Lung (tissue), 12 donors: ENCODE measurements around the gene B3GNT9. TPM values are rescaled to one million over a fixed set of nuclear protein-coding genes. Genes with fewer than 3 reads are reported as not detected.

ENCODE experiments used
- ATAC-seq: fragments of 200-7000 bp; cut with Tn5 transposase; one replicate; pipeline ENCODE4 v1.9.1; 2020; ENCODE audit warnings: moderate number of reproducible peaks; ENCODE audit not compliant: insufficient read depth, low FRiP score
- DNase-seq, 3 donors: peaks; one replicate each; pipeline ENCODE4 v3.0.0-alpha.2; 2013 to 2017
- H3K27ac ChIP-seq, 2 donors: one replicate each; pipeline ENCODE4 v1.5.1; 2013; ENCODE audit warnings: mild to moderate bottlenecking in 2 of 2, moderate library complexity in 2 of 2, control low read depth in 1 of 2, inconsistent platforms in 1 of 2, low read depth in 1 of 2, low read length in 1 of 2
- H3K27me3 ChIP-seq, 3 donors: one replicate each; pipeline ENCODE4 v1.5.1; 2013; ENCODE audit warnings: low read length in 2 of 3; ENCODE audit not compliant: control insufficient read depth in 3 of 3, insufficient read depth in 3 of 3
- H3K36me3 ChIP-seq, 4 donors: one replicate each; pipeline ENCODE4 v1.5.1; 2013; ENCODE audit warnings: low read length in 4 of 4, mild to moderate bottlenecking in 1 of 4, moderate library complexity in 1 of 4; ENCODE audit not compliant: control insufficient read depth in 4 of 4, insufficient read depth in 4 of 4
- H3K4me1 ChIP-seq, 5 donors: one replicate each; pipeline ENCODE4 v1.5.1; 2013; ENCODE audit warnings: low read length in 5 of 5, mild to moderate bottlenecking in 2 of 5, moderate library complexity in 1 of 5; ENCODE audit not compliant: control insufficient read depth in 5 of 5, insufficient read depth in 5 of 5
- H3K4me3 ChIP-seq: one replicate; pipeline ENCODE4 v1.5.1; 2013; ENCODE audit warnings: mild to moderate bottlenecking, control low read depth, moderate library complexity
- H3K9ac ChIP-seq, 2 donors: one replicate each; pipeline ENCODE4 v1.5.1; 2013; ENCODE audit warnings: low read length in 2 of 2, control low read depth in 1 of 2; ENCODE audit not compliant: insufficient read depth in 1 of 2
- H3K9me3 ChIP-seq, 4 donors: one replicate each; pipeline ENCODE4 v1.5.1; 2013; ENCODE audit warnings: low read length in 3 of 4, mild to moderate bottlenecking in 1 of 4, moderate library complexity in 1 of 4; ENCODE audit not compliant: control insufficient read depth in 4 of 4, insufficient read depth in 3 of 4
- WGBS, 2 donors: extraction: QIAGEN DNeasy Blood & Tissue Kit; methylation state at CpG; one replicate each; pipeline ENCODE4 v1.1.7; 2013; 5-methylcytosine and 5-hydroxymethylcytosine counted together
- polyA plus RNA-seq, 2 donors: library from polyadenylated mRNA; stranded (reverse); fragments of 200-250 nt; gene quantifications; one replicate each; pipeline ENCODE4 v1.2.1, GENCODE V29; 2013
- total RNA-seq, 2 donors: library from RNA; depleted of rRNA in 1 of 2; stranded (reverse); fragments of >200 nt in 1 of 2; gene quantifications; one replicate each; pipeline ENCODE4 v1.2.1, GENCODE V29; 2014 to 2021
- TF ChIP-seq, protein P1 (sequence below): IDR thresholded peaks from 2 replicates; pipeline ENCODE4 v1.5.1; 2012; ENCODE audit warnings: mild to moderate bottlenecking; ENCODE audit errors: control extremely low read depth, extremely low read depth
- donor health status: control.
- donor health status: control.
- donor health status: Bipolar disorder and iron deficiency.
- donor health status: healthy.
- donor health status: DM: yes; HTN: yes; CAD: no.

B3GNT9 gene
- total and polyA plus RNA-seq, 4 donors: 8.4 to 22.9 (median 14.5) TPM

GRCh38 chr16:67098599-67098998 is 52.2 kb downstream of the B3GNT9 start:
- Histone ChIP-seq H3K4me3 (no peak overlapping the region), H3K36me3 (peaks cover 0 to 7% (median 3%) of the 10 kb centered on the region in 4 donors), H3K27ac (no peak overlapping the region), H3K27me3 (no peaks in the 10 kb centered on the region), H3K4me1 (no peaks in the 10 kb centered on the region), H3K9ac (no peak overlapping the region), H3K9me3 (no peaks in the 10 kb centered on the region)
- DNase-seq: no peak
- ATAC-seq: no peak
- TF ChIP-seq, protein P1, sequence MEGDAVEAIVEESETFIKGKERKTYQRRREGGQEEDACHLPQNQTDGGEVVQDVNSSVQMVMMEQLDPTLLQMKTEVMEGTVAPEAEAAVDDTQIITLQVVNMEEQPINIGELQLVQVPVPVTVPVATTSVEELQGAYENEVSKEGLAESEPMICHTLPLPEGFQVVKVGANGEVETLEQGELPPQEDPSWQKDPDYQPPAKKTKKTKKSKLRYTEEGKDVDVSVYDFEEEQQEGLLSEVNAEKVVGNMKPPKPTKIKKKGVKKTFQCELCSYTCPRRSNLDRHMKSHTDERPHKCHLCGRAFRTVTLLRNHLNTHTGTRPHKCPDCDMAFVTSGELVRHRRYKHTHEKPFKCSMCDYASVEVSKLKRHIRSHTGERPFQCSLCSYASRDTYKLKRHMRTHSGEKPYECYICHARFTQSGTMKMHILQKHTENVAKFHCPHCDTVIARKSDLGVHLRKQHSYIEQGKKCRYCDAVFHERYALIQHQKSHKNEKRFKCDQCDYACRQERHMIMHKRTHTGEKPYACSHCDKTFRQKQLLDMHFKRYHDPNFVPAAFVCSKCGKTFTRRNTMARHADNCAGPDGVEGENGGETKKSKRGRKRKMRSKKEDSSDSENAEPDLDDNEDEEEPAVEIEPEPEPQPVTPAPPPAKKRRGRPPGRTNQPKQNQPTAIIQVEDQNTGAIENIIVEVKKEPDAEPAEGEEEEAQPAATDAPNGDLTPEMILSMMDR: no peak
- 86 to 93% methylated on average over 2 of the region's 2 CpGs for WGBS, 2 donors

Other genes starting within 250 kb of the B3GNT9 start
- 1 to 10 TPM in 1 of 2 donors, under 1 TPM in 1; 0.64 to 1.7 TPM for gene CDH16, start 232.1 kb downstream of the B3GNT9 start, total RNA-seq
- under 1 TPM in 1 of 2 donors, not detected in 1; 0.25 TPM for gene CDH16, start 232.1 kb downstream of the B3GNT9 start, polyA plus RNA-seq
- gene RRAD, start 225.5 kb downstream of the B3GNT9 start, total RNA-seq: 10 to 100 TPM; 35.4 to 36.0 TPM
- 10 to 100 TPM; 31.8 to 42.3 TPM for gene RRAD, start 225.5 kb downstream of the B3GNT9 start, polyA plus RNA-seq
- 10 to 100 TPM; 48.8 to 79.7 TPM for gene CIAO2B, start 216.6 kb downstream of the B3GNT9 start, total RNA-seq
- 100 to 1,000 TPM; 238 to 257 TPM for gene CIAO2B, start 216.6 kb downstream of the B3GNT9 start, polyA plus RNA-seq
- gene CES2, start 215.5 kb downstream of the B3GNT9 start, total RNA-seq: 10 to 100 TPM; 24.6 to 51.0 TPM
- gene CES2, start 215.5 kb downstream of the B3GNT9 start, polyA plus RNA-seq: 10 to 100 TPM; 26.0 to 26.3 TPM
- 1 to 10 TPM in 1 of 2 donors, under 1 TPM in 1; 0.57 to 2.6 TPM for gene CES3, start 189.7 kb downstream of the B3GNT9 start, total RNA-seq
- under 1 TPM; 0.85 to 0.96 TPM for gene CES3, start 189.7 kb downstream of the B3GNT9 start, polyA plus RNA-seq
- gene CES4A, start 162.4 kb downstream of the B3GNT9 start, total RNA-seq: 10 to 100 TPM; 10.5 to 29.8 TPM
- gene CES4A, start 162.4 kb downstream of the B3GNT9 start, polyA plus RNA-seq: 10 to 100 TPM in 1 of 2 donors, 1 to 10 TPM in 1; 8.0 to 16.7 TPM
- 10 to 100 TPM; 47.6 to 59.4 TPM for gene CBFB, start 121.8 kb downstream of the B3GNT9 start, total RNA-seq
- gene CBFB, start 121.8 kb downstream of the B3GNT9 start, polyA plus RNA-seq: 10 to 100 TPM; 23.3 to 29.6 TPM
- 10 to 100 TPM; 14.6 to 36.1 TPM for gene PHAF1, start 41.1 kb downstream of the B3GNT9 start, total RNA-seq
- gene PHAF1, start 41.1 kb downstream of the B3GNT9 start, polyA plus RNA-seq: 10 to 100 TPM in 1 of 2 donors, 1 to 10 TPM in 1; 9.1 to 12.0 TPM
- gene TRADD, start 8.9 kb upstream of the B3GNT9 start, total RNA-seq: 10 to 100 TPM; 12.4 to 36.1 TPM
- 10 to 100 TPM; 17.5 to 37.2 TPM for gene TRADD, start 8.9 kb upstream of the B3GNT9 start, polyA plus RNA-seq
- gene FBXL8, start 9.0 kb upstream of the B3GNT9 start, total RNA-seq: 10 to 100 TPM in 1 of 2 donors, 1 to 10 TPM in 1; 3.6 to 30.9 TPM
- 10 to 100 TPM; 18.9 to 30.3 TPM for gene FBXL8, start 9.0 kb upstream of the B3GNT9 start, polyA plus RNA-seq
- gene HSF4, start 13.7 kb upstream of the B3GNT9 start, total RNA-seq: 10 to 100 TPM in 1 of 2 donors, 1 to 10 TPM in 1; 5.1 to 28.9 TPM
- gene HSF4, start 13.7 kb upstream of the B3GNT9 start, polyA plus RNA-seq: 10 to 100 TPM; 13.1 to 62.5 TPM
- 10 to 100 TPM; 25.3 to 51.9 TPM for gene NOL3, start 19.5 kb upstream of the B3GNT9 start, total RNA-seq
- gene NOL3, start 19.5 kb upstream of the B3GNT9 start, polyA plus RNA-seq: 10 to 100 TPM; 35.5 to 46.8 TPM
- 10 to 100 TPM; 33.1 to 41.8 TPM for gene MATCAP1, start 33.0 kb upstream of the B3GNT9 start, total RNA-seq
- gene MATCAP1, start 33.0 kb upstream of the B3GNT9 start, polyA plus RNA-seq: 10 to 100 TPM; 18.5 to 18.8 TPM
- gene EXOC3L1, start 39.1 kb upstream of the B3GNT9 start, total RNA-seq: 10 to 100 TPM; 11.4 to 16.5 TPM
- gene EXOC3L1, start 39.1 kb upstream of the B3GNT9 start, polyA plus RNA-seq: 10 to 100 TPM in 1 of 2 donors, 1 to 10 TPM in 1; 9.7 to 12.6 TPM
- gene E2F4, start 41.2 kb upstream of the B3GNT9 start, total RNA-seq: 10 to 100 TPM; 27.8 to 68.2 TPM
- gene E2F4, start 41.2 kb upstream of the B3GNT9 start, polyA plus RNA-seq: 10 to 100 TPM; 44.5 to 86.1 TPM
- 10 to 100 TPM in 1 of 2 donors, 1 to 10 TPM in 1; 6.5 to 22.5 TPM for gene ELMO3, start 48.1 kb upstream of the B3GNT9 start, total RNA-seq
- 10 to 100 TPM; 13.3 to 17.7 TPM for gene ELMO3, start 48.1 kb upstream of the B3GNT9 start, polyA plus RNA-seq
- gene TMEM208, start 76.1 kb upstream of the B3GNT9 start, total RNA-seq: 10 to 100 TPM; 22.1 to 59.0 TPM
- gene TMEM208, start 76.1 kb upstream of the B3GNT9 start, polyA plus RNA-seq: 100 to 1,000 TPM; 128 to 196 TPM
- 100 to 1,000 TPM in 1 of 2 donors, 10 to 100 TPM in 1; 51.3 to 129 TPM for gene FHOD1, start 96.5 kb upstream of the B3GNT9 start, total RNA-seq
- 10 to 100 TPM; 64.1 to 67.0 TPM for gene FHOD1, start 96.5 kb upstream of the B3GNT9 start, polyA plus RNA-seq
- 1 to 10 TPM; 4.2 to 5.9 TPM for gene SLC9A5, start 98.0 kb upstream of the B3GNT9 start, total RNA-seq
- 1 to 10 TPM; 1.2 to 2.4 TPM for gene SLC9A5, start 98.0 kb upstream of the B3GNT9 start, polyA plus RNA-seq
- gene PLEKHG4, start 128.5 kb upstream of the B3GNT9 start, total RNA-seq: 10 to 100 TPM; 14.6 to 26.9 TPM
- 10 to 100 TPM in 1 of 2 donors, 1 to 10 TPM in 1; 9.0 to 19.5 TPM for gene PLEKHG4, start 128.5 kb upstream of the B3GNT9 start, polyA plus RNA-seq
- gene KCTD19, start 175.7 kb upstream of the B3GNT9 start, total RNA-seq: 1 to 10 TPM in 1 of 2 donors, under 1 TPM in 1; 0.40 to 5.1 TPM
- gene KCTD19, start 175.7 kb upstream of the B3GNT9 start, polyA plus RNA-seq: under 1 TPM; 0.07 to 0.24 TPM
- 100 to 1,000 TPM in 1 of 2 donors, 10 to 100 TPM in 1; 14.4 to 103 TPM for gene LRRC36, start 175.8 kb upstream of the B3GNT9 start, total RNA-seq
- 10 to 100 TPM in 1 of 2 donors, 1 to 10 TPM in 1; 2.1 to 18.8 TPM for gene LRRC36, start 175.8 kb upstream of the B3GNT9 start, polyA plus RNA-seq
- gene TPPP3, start 242.5 kb upstream of the B3GNT9 start, total RNA-seq: 100 to 1,000 TPM; 183 to 371 TPM
- 100 to 1,000 TPM; 164 to 186 TPM for gene TPPP3, start 242.5 kb upstream of the B3GNT9 start, polyA plus RNA-seq